ENCODE data around the gene ASNS. TPM values are rescaled to one million over a fixed set of nuclear protein-coding genes. Genes with fewer than 3 reads are reported as not detected.

The ASNS gene
- total and polyA plus RNA-seq, 9 donors: 7.5 to 216 (median 13.5) TPM

- WGBS, 3 donors: 72 to 88% (median 80%) methylated on average over 3 of the region's 3 CpGs
- Histone ChIP-seq H3K4me3 (no peak overlapping the region), H3K27ac (no peak overlapping the region), H3K4me1 (ENCODE audit: insufficient read depth) (peaks cover 3% of the 10 kb centered on the region), H3K36me3 (no peaks in the 10 kb centered on the region), H3K27me3 (no peaks in the 10 kb centered on the region), H3K9me3 (no peaks in the 10 kb centered on the region)
- DNase-seq: no peak
- TF ChIP-seq EP300 (IDR thresholded peaks at IDR 0.05) (no peak), POLR2A (IDR thresholded peaks at IDR 0.05) (no peak), CTCF (IDR thresholded peaks at IDR 0.05) (no peak)
- intact Hi-C loops (cut with DNase I): no loop called here
Observed at GRCh38 chr7:97873606-97874005, 1.4 kb upstream of the ASNS start.

- intact Hi-C loops (cut with DNase I): no loop called here
- Histone ChIP-seq H3K36me3 (no peaks in the 10 kb centered on the region), H3K27ac (peak overlapping the region in 1 of 2 donors; percentile 69), H3K9me3 (no peaks in the 10 kb centered on the region), H3K4me3 (peak overlapping the region; percentile 77), H3K27me3 (no peaks in the 10 kb centered on the region), H3K4me1 (ENCODE audit: insufficient read depth) (peaks cover 3% of the 10 kb centered on the region)
- TF ChIP-seq EP300 (IDR thresholded peaks at IDR 0.05) (no peak), POLR2A (IDR thresholded peaks at IDR 0.05) (no peak), CTCF (IDR thresholded peaks at IDR 0.05) (no peak)
- WGBS, 3 donors: 3 to 5% (median 4%) methylated on average over 21 of the region's 21 CpGs
- peak in 2 of 5 donors; percentile 16 to 33 for DNase-seq
Observed at GRCh38 chr7:97871659-97872024, 566 bp downstream of the ASNS start.

- Histone ChIP-seq H3K36me3 (no peaks in the 10 kb centered on the region), H3K27me3 (no peaks in the 10 kb centered on the region), H3K4me3 (no peak overlapping the region), H3K27ac (no peak overlapping the region), H3K9me3 (no peaks in the 10 kb centered on the region), H3K4me1 (ENCODE audit: insufficient read depth) (peaks cover 3% of the 10 kb centered on the region)
- intact Hi-C loops (cut with DNase I): no loop called here
- WGBS, 3 donors: 89 to 93% (median 92%) methylated on average over 10 of the region's 10 CpGs
- no peak for DNase-seq
- TF ChIP-seq POLR2A (IDR thresholded peaks at IDR 0.05): no peak
- no peak for TF ChIP-seq CTCF (IDR thresholded peaks at IDR 0.05)
- TF ChIP-seq EP300 (IDR thresholded peaks at IDR 0.05): no peak
Observed at GRCh38 chr7:97868788-97869187, 3.4 kb downstream of the ASNS start.

- Histone ChIP-seq H3K4me1 (ENCODE audit: insufficient read depth) (peaks cover 3% of the 10 kb centered on the region), H3K4me3 (no peak overlapping the region)
Observed at GRCh38 chr7:97868314-97868713, 3.9 kb downstream of the ASNS start.

More at GRCh38 chr7:97868314-97868713, 3.9 kb downstream of the ASNS start:
- Histone ChIP-seq H3K9me3 (no peaks in the 10 kb centered on the region), H3K36me3 (no peaks in the 10 kb centered on the region), H3K27ac (no peak overlapping the region), H3K27me3 (no peaks in the 10 kb centered on the region)
- intact Hi-C loops (cut with DNase I): no loop called here
- DNase-seq: no peak
- TF ChIP-seq CTCF (IDR thresholded peaks at IDR 0.05): no peak
- no peak for TF ChIP-seq POLR2A (IDR thresholded peaks at IDR 0.05)
- no peak for TF ChIP-seq EP300 (IDR thresholded peaks at IDR 0.05)
